HCT116 (cell line): ENCODE results near the gene ADAMTS16. TPM values are rescaled to one million over a fixed set of nuclear protein-coding genes. Genes with fewer than 3 reads are reported as not detected.

Source experiments
- ATAC-seq: fragments of 200-7000 bp; cut with Tn5 transposase; 2 replicates; pipeline ENCODE4 v1.9.1; 2020; ENCODE audit warnings: mild to moderate bottlenecking, moderate library complexity
- BruUV-seq: library from RNA; stranded (reverse); fragments of 400-500 nt; replicated peaks from 2 replicates; lab custom pipeline; 2021; lab: Mats Ljungman, UMichigan
- CTCF ChIA-PET: fragments of 300-600 bp; sonication (Branson Sonifier 250); formaldehyde crosslinking; loops from one replicate; lab custom pipeline; 2021; ENCODE audit warnings: antibody characterized with exemption; lab: Charles Lee
- POLR2A ChIA-PET: fragments of 300-600, 350-600 bp; sonication (Branson Sonifier 250); formaldehyde crosslinking; loops from one replicate; lab custom pipeline; 2021; ENCODE audit warnings: antibody characterized with exemption; lab: Charles Lee
- RAD21 ChIA-PET, 2 experiments: fragments of 300-600 bp; sonication (Branson Sonifier 250); formaldehyde crosslinking; loops; one replicate each; lab custom pipeline; 2023; ENCODE audit warnings: low total read pairs in 2 of 2; ENCODE audit not compliant: uncharacterized antibody in 2 of 2, unreplicated experiment in 2 of 2, low non-redundant PET in 1 of 2; lab: Charles Lee
- DNase-seq: peaks from one replicate; pipeline ENCODE4 v3.0.0-alpha.2; 2010; ENCODE audit warnings: low read depth, low spot score
- H2AFZ ChIP-seq: fragments of 200-600 bp; shearing (Covaris generic), sonication (generic); 2 replicates; pipeline ENCODE4 v1.6.1; 2017; ENCODE audit warnings: low read depth, mixed run types, mixed read lengths, antibody characterized with exemption, low read length; ENCODE audit not compliant: poor library complexity, severe bottlenecking
- H3K27ac ChIP-seq: 2 replicates; pipeline ENCODE4 v1.5.1; 2012; ENCODE audit warnings: low read depth, low read length
- H3K27me3 ChIP-seq: fragments of 200-600 bp; sonication (generic); 2 replicates; pipeline ENCODE4 v1.6.1; 2016; ENCODE audit warnings: mixed run types, low read length, mixed read lengths; ENCODE audit not compliant: insufficient read depth
- H3K36me3 ChIP-seq, 2 experiments: fragments of 200-500 bp in 1 of 2; fragments of 200-600 bp in 1 of 2; sonication (Bioruptor generic) in 1 of 2; sonication (generic) in 1 of 2; 2 replicates each; pipeline versions ENCODE4 v1.5.1 to v1.6.1; 2014 to 2016; ENCODE audit warnings: low read length in 2 of 2, inconsistent platforms in 1 of 2, mixed read lengths in 1 of 2, mixed run types in 1 of 2; ENCODE audit not compliant: insufficient read depth in 2 of 2, control insufficient read depth in 1 of 2
- H3K4me1 ChIP-seq, 2 experiments: fragments of 200-600 bp in 1 of 2; sonication (generic) in 1 of 2; 2 replicates each; pipeline versions ENCODE4 v1.5.1 to v1.6.1; 2012 to 2017; ENCODE audit warnings: low read length in 2 of 2, inconsistent platforms in 1 of 2, mild to moderate bottlenecking in 1 of 2, mixed read lengths in 1 of 2, mixed run types in 1 of 2, moderate library complexity in 1 of 2; ENCODE audit not compliant: insufficient read depth in 2 of 2, control insufficient read depth in 1 of 2
- H3K4me2 ChIP-seq: fragments of 200-600 bp; sonication (generic); 2 replicates; pipeline ENCODE4 v1.6.1; 2017; ENCODE audit warnings: mixed run types, low read length, mixed read lengths
- H3K4me3 ChIP-seq, 2 experiments: fragments of 200-600 bp in 1 of 2; sonication (generic) in 1 of 2; replicated peaks in 1 of 2; 2 replicates each; pipeline ENCODE4 v1.5.1; 2011 to 2016; ENCODE audit warnings: low read length in 2 of 2, control low read depth in 1 of 2, low read depth in 1 of 2, mild to moderate bottlenecking in 1 of 2, mixed read lengths in 1 of 2, mixed run types in 1 of 2
- H3K79me2 ChIP-seq: fragments of 200-600 bp; sonication (generic); 2 replicates; pipeline ENCODE4 v1.6.1; 2017; ENCODE audit warnings: mild to moderate bottlenecking, mixed run types, low read length, moderate library complexity, mixed read lengths; ENCODE audit not compliant: insufficient read depth
- H3K9ac ChIP-seq: fragments of 200-600 bp; sonication (generic); 2 replicates; pipeline ENCODE4 v1.6.1; 2016; ENCODE audit warnings: low read length, mixed read lengths
- H3K9me2 ChIP-seq: fragments of 200-600 bp; sonication (generic), shearing (Covaris generic); 2 replicates; pipeline ENCODE4 v1.6.1; 2017; ENCODE audit warnings: mixed run types, mild to moderate bottlenecking, moderate library complexity; ENCODE audit not compliant: insufficient read depth
- H3K9me3 ChIP-seq, 2 experiments: fragments of 200-500 bp in 1 of 2; fragments of 200-600 bp in 1 of 2; sonication (Bioruptor generic) in 1 of 2; sonication (generic) in 1 of 2; 2 replicates each; pipeline ENCODE4 v1.6.1; 2014 to 2017; ENCODE audit warnings: low read length in 2 of 2, mixed read lengths in 2 of 2, inconsistent platforms in 1 of 2, low read depth in 1 of 2, mild to moderate bottlenecking in 1 of 2, mixed run types in 1 of 2, moderate library complexity in 1 of 2; ENCODE audit not compliant: control insufficient read depth in 1 of 2, insufficient read depth in 1 of 2
- H4K20me1 ChIP-seq: fragments of 200-600 bp; sonication (generic), shearing (Covaris generic); 2 replicates; pipeline ENCODE4 v1.6.1; 2017; ENCODE audit warnings: mixed run types, mild to moderate bottlenecking, moderate library complexity; ENCODE audit not compliant: insufficient read depth
- CBX3 ChIP-seq: IDR thresholded peaks from 2 replicates; pipeline ENCODE4 v1.6.1; 2012; ENCODE audit warnings: low read depth
- CEBPB ChIP-seq: IDR thresholded peaks from 2 replicates; pipeline ENCODE4 v1.6.1; 2012; ENCODE audit warnings: low read depth
- CTCF ChIP-seq, 3 experiments: fragments of 200-600 bp in 1 of 3; sonication (generic) in 1 of 3; IDR thresholded peaks in 2 of 3; conservative IDR thresholded peaks in 1 of 3; 2 replicates each; pipeline ENCODE4 v1.5.1; 2012 to 2017; ENCODE audit warnings: low read depth in 2 of 3, low read length in 2 of 3, antibody characterized with exemption in 1 of 3, borderline replicate concordance in 1 of 3, control low read depth in 1 of 3, mild to moderate bottlenecking in 1 of 3, mixed read lengths in 1 of 3, mixed run types in 1 of 3, moderate library complexity in 1 of 3; ENCODE audit not compliant: insufficient read depth in 1 of 3
- EZH2 ChIP-seq: fragments of 200-600 bp; sonication (generic); IDR thresholded peaks from 2 replicates; pipeline ENCODE4 v1.6.1; 2017; ENCODE audit warnings: antibody characterized with exemption, mixed run types
- FOSL1 ChIP-seq: IDR thresholded peaks from 2 replicates; pipeline ENCODE4 v1.6.1; 2012; ENCODE audit warnings: low read depth
- RAD21 ChIP-seq: IDR thresholded peaks from 2 replicates; pipeline ENCODE4 v1.6.1; 2012; ENCODE audit warnings: low read depth, mild to moderate bottlenecking
- SP1 ChIP-seq: IDR thresholded peaks from 2 replicates; pipeline ENCODE4 v1.6.1; 2012; ENCODE audit warnings: low read depth
- TCF7L2 ChIP-seq: IDR thresholded peaks from 2 replicates; pipeline ENCODE4 v1.7.0; 2011; ENCODE audit warnings: borderline replicate concordance, inconsistent platforms; ENCODE audit not compliant: insufficient read depth, insufficient read length; ENCODE audit errors: extremely low read depth
- YY1 ChIP-seq: IDR thresholded peaks from 2 replicates; pipeline ENCODE4 v1.6.1; 2011; ENCODE audit warnings: low read length, low read depth, moderate library complexity, mild to moderate bottlenecking; ENCODE audit not compliant: insufficient replicate concordance; ENCODE audit errors: extremely low read depth
- ZNF274 ChIP-seq: fragments of 200-500 bp; sonication (Bioruptor generic); IDR thresholded peaks from 2 replicates; pipeline ENCODE4 v1.6.1; 2014; ENCODE audit warnings: mild to moderate bottlenecking, low read depth, low read length, inconsistent platforms
- intact Hi-C: fragments of 100-400 bp; cut with micrococcal nuclease; formaldehyde crosslinking; loops from 2 replicates; pipeline ENCODE4 v1.10.0; 2022
- total RNA-seq: library from RNA; stranded (reverse); gene quantifications from one replicate; pipeline ENCODE4 v1.2.1, GENCODE V29; 2021; ENCODE audit not compliant: unreplicated experiment
- TF ChIP-seq, protein P1 (sequence below): IDR thresholded peaks from 2 replicates; pipeline ENCODE4 v1.6.1; 2012

ADAMTS16 gene
- total RNA-seq, 1 experiment from 2014 or later, result 2.4 TPM

- BruUV-seq, result no TSS peak
- no peak for TF ChIP-seq RAD21
- TF ChIP-seq YY1, result no peak
- TF ChIP-seq TCF7L2, result no peak
- no peak for TF ChIP-seq EZH2
- TF ChIP-seq SP1, result no peak
- Histone ChIP-seq H4K20me1 (no peaks in the 10 kb centered on the region), H3K9me3 (no peaks in the 10 kb centered on the region; a peak in 1 of 4 replicates), H3K9me2 (no peaks in the 10 kb centered on the region), H3K27ac (no peak overlapping the region), H3K9ac (no peak overlapping the region), H3K36me3 (no peaks in the 10 kb centered on the region), H3K27me3 (no peaks in the 10 kb centered on the region), H2AFZ (no peak overlapping the region), H3K79me2 (no peaks in the 10 kb centered on the region), H3K4me1 (no peaks in the 10 kb centered on the region), H3K4me3 (no peak overlapping the region), H3K4me2 (no peak overlapping the region)
- intact Hi-C loops, result no loop called here
- RAD21 ChIA-PET, result no interaction called here
- POLR2A ChIA-PET, result no interaction called here
- CTCF ChIA-PET, result no interaction called here
- ATAC-seq (no peak), DNase-seq (no peak)
Measured at GRCh38 chr5:5250758-5251157, 110.6 kb downstream of the ADAMTS16 start.

DNA sequence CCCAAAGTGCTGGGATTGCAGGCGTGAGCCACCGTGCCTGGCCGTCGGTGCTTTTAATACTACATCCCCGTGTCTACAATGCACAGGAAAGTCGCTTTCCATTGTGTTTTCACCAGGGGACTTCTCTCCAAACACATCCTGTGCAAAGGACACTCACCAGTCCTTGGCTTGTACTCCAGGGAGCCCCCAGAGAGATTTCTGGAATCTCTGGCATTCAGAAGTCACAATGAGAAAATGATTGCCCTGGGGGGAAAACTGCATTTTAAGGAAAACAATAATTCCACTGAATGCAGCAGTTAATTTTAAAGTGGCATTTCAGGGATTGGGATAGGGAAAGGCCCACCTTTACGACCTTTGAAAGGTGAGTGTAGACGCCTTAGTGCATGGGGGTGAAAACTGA, 112.0 kb downstream of the ADAMTS16 start:
- Histone ChIP-seq H3K4me1 (no peaks in the 10 kb centered on the region), H3K4me2 (no peak overlapping the region), H3K9me3 (no peaks in the 10 kb centered on the region; a peak in 1 of 4 replicates), H3K36me3 (no peaks in the 10 kb centered on the region), H3K9ac (no peak overlapping the region), H3K79me2 (no peaks in the 10 kb centered on the region), H3K4me3 (no peak overlapping the region), H3K27ac (no peak overlapping the region), H3K27me3 (no peaks in the 10 kb centered on the region), H4K20me1 (no peaks in the 10 kb centered on the region), H2AFZ (no peak overlapping the region), H3K9me2 (no peaks in the 10 kb centered on the region)
- TF ChIP-seq, protein P1, sequence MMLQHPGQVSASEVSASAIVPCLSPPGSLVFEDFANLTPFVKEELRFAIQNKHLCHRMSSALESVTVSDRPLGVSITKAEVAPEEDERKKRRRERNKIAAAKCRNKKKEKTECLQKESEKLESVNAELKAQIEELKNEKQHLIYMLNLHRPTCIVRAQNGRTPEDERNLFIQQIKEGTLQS, result no peak
- no peak for TF ChIP-seq ZNF274
- TF ChIP-seq EZH2, result no peak
- TF ChIP-seq FOSL1, result no peak
- TF ChIP-seq CBX3, result no peak
- no peak for TF ChIP-seq CEBPB
- TF ChIP-seq YY1, result no peak
- TF ChIP-seq CTCF (IDR thresholded peaks at IDR 0.05 in 2 of 3, conservative IDR thresholded peaks at IDR 0.05 in 1 of 3; ENCODE audit: borderline replicate concordance in 1 of 3, insufficient read depth in 1 of 3, low read depth in 2 of 3, low read length in 2 of 3), result no peak
- CTCF ChIA-PET, result no interaction called here
- RAD21 ChIA-PET, result no interaction called here
- no peak for DNase-seq
- POLR2A ChIA-PET, result no interaction called here
- no peak for ATAC-seq
- BruUV-seq, result no TSS peak
- intact Hi-C loops, result no loop called here
